Activated CD8-positive, alpha-beta memory T cell treated with anti-CD3 and anti-CD28 coated beads, Interleukin-2, amount 50 U/mL, for 24 hours (primary cell): ENCODE results near the gene ZNF540.
"Not testable (repeated sequence)": the region's sequence is repeated elsewhere in the genome, so short reads cannot be mapped to it uniquely, and the experiment has no call there.

ENCODE experiments used
- DNase-seq: peaks from one replicate; pipeline ENCODE4 v3.0.0-alpha.2; 2020; ENCODE audit errors: extremely low read depth

Gene ZNF540

GRCh38 chr19:37594304-37594981 lies at the start of gene ZNF540, which contains the start of gene ZNF571:
Gene ZNF540, plus strand, starts transcription at chr19:37594876. Its CDS starts 3,572 bp downstream, at chr19:37598448.
Gene ZNF571, minus strand, starts transcription at chr19:37594792. Its CDS starts 8,116 bp downstream, at chr19:37586676.
- DNase-seq = peak; percentile 82

- DNase-seq = no peak
These were observed 43.3 kb upstream of the ZNF540 start for GRCh38 chr19:37551129-37551993.

GRCh38 chr19:37563518-37563917 lies 31.2 kb upstream of the ZNF540 start:
- DNase-seq = no peak

- no peak for DNase-seq
These were observed 29.9 kb upstream of the ZNF540 start for GRCh38 chr19:37564624-37565369.

DNA sequence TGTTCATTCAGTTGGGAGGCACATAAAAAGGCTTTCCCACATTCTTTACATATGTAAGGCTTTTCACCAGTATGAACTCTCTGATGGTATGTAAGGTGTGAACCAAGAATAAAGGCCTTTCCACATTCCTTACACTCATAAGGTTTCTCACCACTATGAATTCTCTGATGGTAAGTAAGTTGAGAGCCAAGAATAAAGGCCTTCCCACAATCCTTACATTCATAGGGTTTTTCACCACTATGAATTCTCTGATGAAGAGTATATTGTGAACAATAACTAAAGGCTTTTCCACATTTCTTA lies 29.4 kb upstream of the ZNF540 start:
- DNase-seq = no peak

GRCh38 chr19:37572203-37572602 lies 22.5 kb upstream of the ZNF540 start:
- no peak for DNase-seq

- no peak for DNase-seq
These were observed 11.3 kb upstream of the ZNF540 start for GRCh38 chr19:37583340-37583739.

DNA sequence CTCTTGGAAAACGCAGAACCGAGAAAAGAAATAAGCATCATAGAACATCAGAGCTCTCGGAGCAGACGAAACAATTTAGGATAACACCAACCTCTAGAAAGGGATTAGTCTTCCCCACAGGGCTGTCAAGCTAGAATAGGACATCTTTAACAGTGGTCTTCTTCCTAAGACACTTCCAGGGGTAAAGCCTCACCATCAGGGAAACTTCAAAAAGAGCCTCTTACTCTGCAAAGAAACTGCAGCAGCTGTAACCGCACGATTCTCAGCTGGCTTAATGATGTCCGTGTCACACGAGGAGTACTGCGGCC lies 726 bp upstream of the ZNF540 start:
- no peak for DNase-seq

DNA sequence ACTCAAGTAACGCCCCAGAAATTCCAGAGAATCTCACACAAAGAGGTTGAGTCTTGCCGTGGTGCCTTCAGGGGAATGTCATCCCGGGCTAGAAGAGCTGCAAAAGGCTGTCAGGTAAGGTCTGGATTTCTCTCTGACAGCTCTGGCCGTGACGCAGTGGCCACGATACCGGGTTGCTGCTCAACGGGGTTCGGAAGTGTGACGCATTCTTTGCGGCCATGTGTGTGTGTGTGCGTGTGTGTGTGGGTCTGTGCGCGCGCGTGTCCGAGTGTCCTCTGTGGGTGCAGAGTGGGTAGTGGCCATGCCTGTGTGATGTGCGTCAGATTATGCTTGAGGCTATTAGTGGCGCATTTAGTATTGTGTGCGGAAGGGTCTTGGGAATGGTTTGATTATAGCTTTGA lies 306 bp downstream of the ZNF540 start:
- DNase-seq = peak; percentile 25

DNA sequence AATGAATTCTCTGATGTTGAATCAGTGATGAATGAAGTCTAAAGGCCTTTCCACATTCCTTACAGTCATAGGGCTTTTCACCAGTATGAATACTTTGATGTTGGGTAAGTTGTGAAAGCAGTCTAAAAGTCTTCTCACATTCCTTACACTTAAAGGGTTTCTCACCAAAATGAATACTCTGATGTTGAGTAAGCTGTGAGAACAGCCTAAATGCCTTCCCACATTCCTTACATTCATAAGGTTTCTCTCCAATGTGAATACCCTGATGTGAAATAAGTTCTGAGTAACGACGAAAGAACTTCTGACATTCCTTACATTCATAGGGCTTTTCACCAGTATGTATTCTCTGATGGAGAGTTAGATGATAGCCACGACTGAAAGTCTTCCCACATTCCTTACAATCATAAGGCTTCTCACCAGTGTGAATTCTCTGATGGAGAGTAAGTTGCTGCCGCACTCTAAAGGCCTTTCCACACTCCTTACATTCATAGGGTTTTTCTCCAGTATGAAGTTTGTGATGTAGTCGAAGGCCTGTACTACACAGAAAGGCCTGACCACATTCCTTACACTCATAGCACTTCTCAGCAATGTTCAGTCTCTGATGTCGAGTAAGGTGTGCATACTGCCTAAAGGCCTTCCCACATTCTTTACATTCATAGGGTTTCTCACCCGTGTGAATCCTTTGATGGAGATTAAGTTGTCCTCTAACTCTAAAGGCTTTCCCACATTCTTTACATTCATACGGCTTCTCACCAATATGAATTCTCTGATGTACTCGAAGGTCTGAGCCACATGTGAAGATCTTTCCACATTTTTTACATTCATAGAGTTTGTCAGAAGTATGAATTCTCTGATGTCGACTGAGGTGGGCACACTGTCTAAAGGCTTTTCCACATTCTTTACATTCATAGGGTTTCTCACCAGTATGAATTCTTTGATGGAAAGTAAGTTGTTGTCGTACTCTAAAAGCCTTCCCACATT lies 40.7 kb downstream of the ZNF540 start:
- DNase-seq = no peak

- DNase-seq = no peak
These were observed 59.4 kb downstream of the ZNF540 start for GRCh38 chr19:37654118-37654517.

GRCh38 chr19:37654629-37655300 lies 60.1 kb downstream of the ZNF540 start:
- DNase-seq = no peak

DNA sequence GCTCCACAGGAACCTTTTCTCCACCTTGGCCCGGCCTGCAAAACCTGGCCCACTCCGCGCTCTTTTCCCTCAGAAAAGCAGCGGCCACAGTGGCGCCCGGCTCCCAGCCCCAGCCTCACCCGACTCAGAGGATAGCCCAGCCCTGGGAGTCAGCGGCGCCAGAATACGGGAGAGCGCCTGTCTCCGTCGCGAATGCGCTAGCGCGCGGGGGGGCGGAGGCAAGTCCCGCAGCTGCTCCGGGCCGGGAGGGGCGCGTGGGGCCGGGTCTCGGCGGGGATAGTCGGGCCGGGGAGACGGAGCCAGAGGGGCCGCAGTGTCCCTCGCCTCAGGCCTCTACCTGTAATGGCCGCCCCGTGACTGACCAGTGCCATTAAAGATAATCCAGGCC lies 60.6 kb downstream of the ZNF540 start, which contains the start of gene ZFP30:
TSS of gene ZFP30 (minus strand) at position 165 of the 388 bp plus-strand sequence. CDS start 7,643 bp downstream, outside the sequence.
- no peak for DNase-seq

- peak; percentile 54 for DNase-seq
These were observed 61.2 kb downstream of the ZNF540 start for GRCh38 chr19:37655689-37656371.

- not testable (repeated sequence) for DNase-seq
These were observed 62.5 kb downstream of the ZNF540 start for GRCh38 chr19:37657157-37657556.
